GM18520 (cell line): ENCODE data around the gene JPH2.

Source experiments
- ATAC-seq: cut with Tn5 transposase; IDR thresholded peaks from one replicate; pipeline ENCODE4 v1.9.1; 2021; ENCODE audit not compliant: unreplicated experiment

Gene JPH2

GRCh38 chr20:44126445-44126844 is 60.5 kb downstream of the JPH2 start:
- no peak for ATAC-seq

DNA sequence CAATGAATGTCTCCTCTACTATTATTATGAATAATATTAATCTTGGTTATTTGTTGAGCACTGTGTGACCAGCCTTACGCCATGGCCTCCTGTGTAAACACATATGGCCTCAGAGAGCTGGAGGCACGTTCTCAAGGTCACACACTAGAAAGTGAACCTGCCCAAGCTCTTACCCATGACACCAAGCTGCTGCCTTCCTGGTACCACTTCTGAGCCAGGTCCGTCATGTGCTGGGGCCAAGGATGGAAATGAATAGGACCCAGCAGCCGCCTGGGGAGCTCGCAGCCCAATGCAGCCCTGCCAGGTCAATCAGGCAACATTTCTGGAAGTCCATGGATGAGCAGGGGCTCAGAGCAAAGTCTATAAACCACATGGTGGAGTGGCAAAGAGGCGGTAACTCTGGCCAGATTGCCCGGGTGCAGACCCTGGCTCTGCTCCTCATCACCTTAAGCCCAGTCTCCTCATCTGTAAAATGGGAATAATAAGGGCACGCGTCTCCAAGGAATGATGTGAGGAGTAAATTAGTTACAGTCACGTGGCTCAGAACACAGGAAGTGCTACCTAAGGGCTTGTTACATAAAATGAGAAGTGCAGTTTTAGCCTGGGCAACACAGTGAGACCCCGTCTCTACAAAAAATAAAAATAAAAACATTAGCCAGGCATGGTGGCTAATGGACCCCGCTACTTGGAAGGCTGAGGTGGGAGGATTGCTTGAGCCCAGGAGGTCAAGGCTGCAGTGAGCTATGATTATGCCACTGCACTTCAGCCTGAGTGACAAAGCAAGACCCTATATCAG is 61.5 kb downstream of the JPH2 start:
- no peak for ATAC-seq

DNA sequence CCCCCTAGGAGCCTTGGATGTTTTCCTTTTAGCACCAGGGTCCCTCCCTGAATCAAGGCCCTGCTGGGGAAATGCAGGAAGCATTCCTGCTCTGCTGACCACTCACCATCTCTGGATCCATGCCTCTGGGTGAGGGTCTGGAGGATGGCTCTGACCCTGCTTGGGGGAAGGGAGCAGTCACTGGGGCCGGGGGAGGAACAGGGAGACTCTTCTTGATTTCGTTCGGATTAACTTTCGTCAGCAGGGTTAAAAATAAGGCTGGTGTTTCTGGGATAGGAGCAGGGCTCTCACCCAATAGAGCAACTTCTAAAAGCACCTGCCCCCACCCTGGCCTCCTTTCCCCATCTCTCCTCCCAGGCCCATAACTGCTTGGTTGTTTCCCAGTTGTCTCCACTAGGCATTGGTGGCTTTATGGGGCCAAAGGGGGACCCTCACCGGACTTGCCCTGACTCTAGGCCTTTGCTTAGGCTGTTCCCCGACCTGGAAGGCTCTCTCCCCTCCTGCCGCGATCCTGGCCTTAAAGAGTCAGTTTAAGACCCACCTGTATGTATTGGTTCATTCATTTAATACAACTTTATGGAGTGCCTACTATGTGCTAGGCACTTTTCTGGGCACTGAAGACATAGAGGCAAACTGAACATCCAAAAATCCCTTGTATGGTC is 63.0 kb downstream of the JPH2 start:
- ATAC-seq = no peak

DNA sequence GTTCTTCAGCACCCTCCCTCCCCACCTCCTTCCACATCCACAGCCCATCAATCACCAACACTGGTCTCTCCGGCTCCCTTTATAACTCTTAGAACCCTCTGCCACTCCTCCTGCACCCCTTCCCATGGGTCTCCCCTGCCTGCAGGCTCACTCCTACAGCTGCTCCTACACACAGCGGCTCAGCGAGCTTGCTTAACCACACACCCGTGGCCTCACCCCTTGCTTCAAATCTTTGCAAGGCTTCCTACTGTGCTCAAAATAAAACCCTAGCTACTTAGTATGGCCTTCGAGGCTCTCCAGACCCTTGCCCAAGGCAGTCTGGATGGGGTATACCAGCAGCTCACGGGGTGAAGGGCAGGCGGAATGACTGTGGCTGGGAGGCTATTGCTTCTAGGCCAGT is 63.7 kb downstream of the JPH2 start:
- no peak for ATAC-seq

DNA sequence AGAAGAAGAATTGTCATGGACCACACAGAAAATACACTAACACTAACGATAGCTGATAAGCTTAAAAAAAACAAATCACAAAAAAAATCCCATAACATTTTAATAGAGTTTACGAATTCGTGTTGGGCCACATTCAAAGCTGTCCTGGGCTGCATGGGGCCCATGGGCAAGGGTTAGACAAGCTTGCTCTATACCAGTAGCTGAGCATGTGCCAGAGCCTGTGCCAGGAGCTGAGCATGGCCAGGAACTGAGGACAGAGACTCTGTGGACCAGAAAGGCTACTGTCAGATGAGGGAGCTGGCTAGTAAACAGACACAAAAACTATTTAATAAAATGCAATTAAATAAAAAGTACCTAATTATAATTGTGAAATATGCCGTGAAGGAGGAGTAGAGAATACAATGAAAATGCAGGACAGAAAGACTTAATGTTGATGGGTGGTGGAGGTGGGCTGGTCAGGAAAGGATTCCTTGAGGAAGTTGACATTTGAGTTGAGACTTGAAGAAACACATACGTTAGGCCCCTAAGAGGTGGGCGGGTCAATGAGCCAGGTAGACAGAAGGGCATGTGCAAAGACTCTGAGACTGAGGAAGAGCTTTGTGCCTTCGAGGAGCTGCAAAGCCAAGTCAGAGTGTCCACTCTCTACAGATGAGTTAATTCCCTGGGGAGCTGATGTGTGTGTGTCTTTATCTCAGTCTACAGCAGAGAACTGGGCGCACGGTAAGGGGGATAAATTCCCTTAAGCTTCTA is 66.1 kb downstream of the JPH2 start:
- no peak for ATAC-seq

DNA sequence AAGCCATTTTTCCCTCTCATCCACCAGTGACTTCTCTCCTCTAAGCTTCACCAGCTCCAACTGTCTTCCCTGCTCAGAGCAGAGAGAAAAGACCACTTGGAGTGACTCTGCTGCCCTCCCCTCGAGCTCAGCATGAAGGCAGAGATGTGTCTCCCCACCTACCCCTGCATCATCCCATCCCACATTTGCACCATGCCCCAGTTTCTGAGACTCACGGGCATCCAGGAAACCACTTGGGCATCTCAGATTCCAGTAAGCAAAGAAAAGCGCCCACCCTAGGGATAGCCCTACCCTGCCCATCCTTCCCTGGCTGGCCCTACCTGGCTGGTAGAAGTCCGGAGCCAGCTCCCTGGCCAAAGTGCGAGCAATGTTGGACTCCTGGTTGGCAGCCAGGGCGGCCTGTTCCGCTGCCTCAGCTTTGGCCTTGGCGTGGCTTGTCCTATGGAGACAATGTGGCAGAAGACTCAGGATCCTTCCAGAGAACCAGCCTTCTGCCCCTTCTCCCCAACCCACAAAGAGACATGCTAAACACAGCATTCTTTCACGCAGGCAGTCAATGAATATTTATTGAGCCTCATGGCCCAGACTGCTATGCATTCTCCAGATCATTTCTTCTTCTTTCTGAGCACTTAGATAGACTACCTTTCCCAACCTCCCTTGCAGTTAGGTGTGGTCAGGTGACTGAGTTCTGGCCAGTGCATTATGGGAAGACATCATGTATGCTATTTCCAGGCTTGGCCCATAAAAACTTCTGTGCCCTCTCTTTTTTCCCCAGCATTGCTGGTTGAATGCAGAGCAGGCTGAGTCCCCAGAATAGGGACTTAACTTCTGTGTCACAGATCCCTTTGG is 68.6 kb downstream of the JPH2 start:
- ATAC-seq = no peak

DNA sequence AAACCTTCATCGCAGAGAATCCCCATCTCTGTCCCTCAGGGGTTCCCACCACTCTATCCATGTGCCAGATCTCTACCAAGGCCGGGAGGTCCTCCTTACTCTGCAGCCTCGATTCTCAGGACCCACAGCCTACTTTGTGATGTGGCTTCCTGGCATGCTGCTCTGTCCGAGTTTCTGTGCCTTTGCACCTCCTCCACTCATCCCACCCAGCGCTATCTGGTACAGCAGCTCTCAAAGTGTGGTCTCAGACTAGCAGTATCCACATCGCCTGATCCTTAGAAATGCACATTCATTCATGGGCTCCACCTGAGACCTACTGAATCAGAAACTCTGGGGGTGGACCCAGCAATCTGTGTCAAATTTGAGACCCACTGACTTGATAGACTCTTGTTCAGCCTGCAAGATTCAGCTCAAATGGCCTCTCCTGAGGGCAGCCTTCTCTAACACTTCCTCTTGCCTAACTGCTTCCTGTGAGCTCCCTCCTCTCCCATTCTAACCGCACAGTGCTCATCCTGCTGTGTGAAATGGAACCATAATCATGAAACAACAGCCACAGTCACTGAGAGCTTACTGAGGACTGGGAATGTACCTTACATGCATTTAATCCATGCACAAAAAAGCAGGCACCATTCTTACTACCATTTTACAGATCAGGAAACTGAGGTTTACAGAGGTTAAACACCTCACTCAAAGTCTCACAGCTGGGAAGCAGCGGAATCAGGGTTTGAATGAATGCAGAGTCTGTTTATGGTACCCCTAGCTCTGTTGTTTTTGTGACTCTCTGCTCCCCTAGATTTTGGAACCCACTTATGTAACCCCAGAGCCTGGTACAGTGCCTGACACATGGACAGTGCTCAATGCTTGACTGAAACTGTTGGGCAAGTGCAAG is 69.4 kb downstream of the JPH2 start:
- no peak for ATAC-seq

- ATAC-seq = no peak
Measured at GRCh38 chr20:44115762-44116644, 71.0 kb downstream of the JPH2 start.

GRCh38 chr20:44115181-44115580 is 71.8 kb downstream of the JPH2 start:
- no peak for ATAC-seq

GRCh38 chr20:44113618-44114376 is 73.2 kb downstream of the JPH2 start:
- ATAC-seq = no peak

DNA sequence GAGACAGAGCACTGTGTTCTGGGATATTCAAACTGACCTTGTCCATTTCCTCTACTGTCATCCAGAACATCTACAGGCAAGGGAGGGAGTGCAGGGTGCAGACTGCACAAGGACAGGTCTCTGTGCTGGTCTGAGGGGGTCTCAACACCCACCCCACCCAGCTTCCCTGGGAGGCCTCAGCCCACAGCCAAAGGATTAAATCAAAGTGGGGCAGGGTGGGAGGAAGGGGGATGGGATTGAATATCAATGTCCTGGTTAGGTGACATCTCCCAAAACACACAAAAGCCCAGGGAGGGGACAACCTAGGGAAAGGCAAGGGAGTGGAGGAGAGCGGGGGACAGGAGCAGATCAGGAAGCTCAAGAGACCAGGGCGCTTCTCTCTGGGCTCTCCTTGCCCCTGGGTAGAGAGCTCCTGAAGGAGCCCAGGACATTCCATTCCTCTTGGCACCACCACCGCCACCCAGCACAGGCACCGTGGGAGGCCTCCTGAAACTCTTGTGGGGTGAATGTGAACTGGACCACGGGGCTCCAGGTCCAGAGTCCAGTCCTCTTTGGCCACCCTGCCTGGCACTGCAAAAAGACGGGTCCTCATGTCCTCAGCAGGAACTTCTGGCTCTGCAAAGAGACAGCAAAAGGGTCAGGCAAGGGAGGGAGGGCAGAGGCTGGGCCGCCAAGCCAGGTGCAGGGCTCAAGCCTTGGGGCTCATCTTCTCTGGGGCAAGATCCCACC is 73.9 kb downstream of the JPH2 start:
- no peak for ATAC-seq

- no peak for ATAC-seq
Measured at GRCh38 chr20:44112456-44112855, 74.5 kb downstream of the JPH2 start.

GRCh38 chr20:44111712-44112335 is 75.2 kb downstream of the JPH2 start:
- no peak for ATAC-seq

DNA sequence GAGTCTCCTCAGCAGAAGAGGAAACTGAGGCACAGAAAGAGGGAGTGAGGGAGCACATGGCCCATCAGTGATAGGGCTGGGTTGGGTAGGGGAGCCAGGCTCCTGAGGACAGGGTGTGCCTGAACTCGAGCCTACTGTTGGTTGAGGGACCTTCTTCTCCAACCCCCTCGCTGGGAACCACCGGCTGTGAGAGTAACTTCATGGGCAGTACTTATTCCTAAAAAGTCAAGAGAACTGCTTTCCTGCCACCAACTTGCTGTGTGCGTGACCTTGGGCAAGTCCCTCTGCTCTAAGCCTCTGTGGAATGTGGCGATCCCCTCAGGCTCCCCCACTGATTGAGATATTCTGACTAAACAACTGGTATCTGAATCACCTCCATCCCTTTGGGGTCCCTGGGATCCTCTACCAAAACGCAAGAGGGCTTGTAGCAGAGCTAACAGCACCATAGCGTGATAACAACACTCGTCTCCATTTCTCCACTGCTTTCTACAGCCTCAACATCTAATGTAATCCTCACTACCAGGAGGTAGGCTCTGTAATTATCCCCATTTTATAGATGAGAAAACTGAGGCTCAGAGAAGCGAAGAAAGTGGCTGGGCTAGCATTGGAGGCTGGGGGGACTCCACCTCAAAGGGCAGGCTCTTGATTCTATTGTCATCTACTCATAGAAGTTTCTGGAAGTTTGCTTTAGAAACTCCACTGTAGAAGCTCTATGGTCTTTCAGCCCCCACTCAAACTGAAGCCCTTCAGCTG is 76.0 kb downstream of the JPH2 start:
- no peak for ATAC-seq

DNA sequence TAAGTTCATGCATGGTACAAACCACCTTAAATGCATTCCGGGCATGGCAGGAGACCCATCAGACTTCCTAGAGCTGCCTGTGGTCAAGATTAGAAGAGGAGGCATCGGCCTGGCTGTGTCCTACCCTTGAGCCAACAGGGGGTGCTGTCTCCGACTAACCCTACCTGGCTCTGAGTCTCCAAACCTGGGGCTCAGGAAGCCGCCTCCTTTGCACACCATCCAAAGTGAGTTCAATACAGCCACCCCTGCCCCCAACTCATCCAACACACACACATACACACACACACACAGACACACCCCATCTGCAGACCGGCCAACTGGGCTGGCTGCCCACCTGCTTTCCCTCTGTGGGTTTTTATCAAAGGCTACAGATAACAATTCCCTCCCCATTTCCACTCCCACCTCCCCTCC is 77.0 kb downstream of the JPH2 start:
- ATAC-seq = no peak

- no peak for ATAC-seq
Measured at GRCh38 chr20:44106615-44107014, 80.4 kb downstream of the JPH2 start.
